Left kidney (tissue), 2 donors: ENCODE data around the gene LTBP2. TPM values are rescaled to one million over a fixed set of nuclear protein-coding genes. Genes with fewer than 3 reads are reported as not detected.

ENCODE experiments used
- DNase-seq: peaks from one replicate; pipeline ENCODE4 v3.0.0-alpha.2; 2013
- polyA plus RNA-seq: library from polyadenylated mRNA; unstranded; fragments of 120-200 nt; gene quantifications from one replicate; pipeline ENCODE4 v1.2.1, GENCODE V29; 2013; ENCODE audit not compliant: insufficient read length

The LTBP2 gene
- polyA plus RNA-seq, 1 donor = 2.3 TPM

- DNase-seq = no peak
These were observed 39.2 kb downstream of the LTBP2 start for GRCh38 chr14:74572726-74573301.

- peak; percentile 78 for DNase-seq
These were observed 39.9 kb downstream of the LTBP2 start for GRCh38 chr14:74571901-74572725.

DNA sequence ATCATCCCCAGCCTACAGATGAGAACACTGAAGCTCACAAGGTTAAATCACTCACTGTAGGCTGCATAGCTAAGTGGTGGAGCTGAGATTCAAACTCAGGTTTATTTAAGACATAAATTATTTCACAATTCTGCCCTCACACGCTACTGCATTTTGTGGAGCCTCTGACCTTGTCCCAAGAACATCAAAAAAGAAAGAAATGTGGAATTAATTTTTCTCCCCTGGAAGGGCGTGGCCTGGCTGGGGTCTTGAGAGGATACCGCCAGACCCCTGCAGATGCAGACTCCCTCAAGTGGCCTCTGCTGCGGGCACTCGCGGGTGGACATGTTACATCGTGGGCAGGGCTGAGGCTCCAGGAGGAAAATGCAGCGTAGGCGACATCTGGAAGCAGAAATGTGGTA lies 40.6 kb downstream of the LTBP2 start:
- DNase-seq = no peak

DNA sequence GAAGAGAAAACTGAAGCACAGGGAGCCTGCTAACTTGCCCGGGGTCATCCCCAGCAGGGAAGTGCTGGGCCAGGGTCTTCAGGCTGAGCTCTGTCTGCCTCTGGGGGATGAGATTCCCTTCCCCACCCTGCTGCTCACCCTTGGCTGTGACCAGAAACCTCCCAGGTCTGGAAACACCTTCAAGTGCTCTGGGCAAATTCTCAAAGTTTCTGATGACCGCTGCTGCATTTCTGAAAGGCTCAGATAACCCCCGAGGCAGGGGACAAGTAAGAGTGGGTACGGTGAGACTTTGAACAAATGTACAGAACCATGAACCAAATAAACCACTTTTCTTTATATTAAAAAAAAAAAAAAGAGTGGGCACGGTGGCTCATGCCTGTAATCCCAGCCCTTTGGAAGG lies 41.3 kb downstream of the LTBP2 start:
- no peak for DNase-seq

GRCh38 chr14:74569806-74570591 lies 42.0 kb downstream of the LTBP2 start:
- no peak for DNase-seq

DNA sequence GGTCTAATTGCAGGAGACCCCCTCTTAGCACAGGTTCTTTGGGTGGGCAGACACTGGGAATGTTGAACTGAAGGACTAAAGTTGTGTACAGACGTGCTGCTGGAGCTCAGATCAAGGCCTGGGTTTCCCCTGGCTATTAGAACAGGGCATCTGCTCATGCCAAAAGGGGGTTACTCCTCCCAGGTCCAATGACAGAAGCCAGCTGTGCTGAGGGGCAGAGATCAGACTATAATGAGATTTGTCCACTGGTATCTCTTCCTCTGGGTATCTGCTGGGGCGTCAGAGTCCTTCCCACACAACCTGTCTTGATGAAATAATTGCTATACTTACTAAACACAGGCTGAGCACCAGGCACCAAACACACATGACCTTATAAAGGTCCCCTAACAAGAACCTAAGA lies 42.6 kb downstream of the LTBP2 start:
- no peak for DNase-seq

DNA sequence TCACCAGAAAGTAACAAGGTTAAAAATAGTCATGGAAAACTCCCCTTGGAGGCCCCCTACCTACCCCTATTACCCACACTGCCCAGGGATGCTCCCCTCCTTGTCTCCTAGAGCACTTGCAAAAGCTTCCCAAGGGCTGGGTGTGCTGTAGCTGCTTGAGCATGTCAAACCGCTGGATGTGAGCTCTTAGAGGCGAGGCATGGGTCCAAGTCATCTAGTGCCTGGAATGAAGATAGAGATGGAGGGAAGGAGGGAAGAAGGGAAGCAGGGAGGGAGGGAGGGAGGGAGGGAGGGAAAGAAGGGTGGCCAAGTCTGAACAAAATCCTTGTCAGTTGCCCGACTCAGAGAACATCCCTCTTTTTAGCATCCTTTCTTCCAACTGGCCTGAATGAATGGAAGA lies 43.1 kb downstream of the LTBP2 start:
- DNase-seq = no peak

DNA sequence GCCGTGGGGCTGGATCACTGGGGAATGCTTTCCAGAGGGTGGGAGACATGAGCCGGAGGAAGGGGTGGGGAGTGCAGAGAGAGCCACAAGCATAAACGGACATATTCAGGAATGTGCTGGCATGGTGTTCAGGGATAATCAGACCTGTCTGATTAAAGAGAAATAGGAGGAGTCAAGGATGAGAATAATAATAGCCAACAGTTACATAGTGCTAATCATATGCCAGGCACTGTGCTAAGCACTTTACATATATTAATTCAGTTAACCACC lies 43.7 kb downstream of the LTBP2 start:
- DNase-seq = no peak

GRCh38 chr14:74567646-74568379 lies 44.2 kb downstream of the LTBP2 start:
- no peak for DNase-seq

GRCh38 chr14:74567219-74567618 lies 44.8 kb downstream of the LTBP2 start:
- DNase-seq = no peak

GRCh38 chr14:74566174-74567141 lies 45.6 kb downstream of the LTBP2 start:
- DNase-seq = no peak

GRCh38 chr14:74563586-74564159 lies 48.4 kb downstream of the LTBP2 start:
- DNase-seq = no peak

DNA sequence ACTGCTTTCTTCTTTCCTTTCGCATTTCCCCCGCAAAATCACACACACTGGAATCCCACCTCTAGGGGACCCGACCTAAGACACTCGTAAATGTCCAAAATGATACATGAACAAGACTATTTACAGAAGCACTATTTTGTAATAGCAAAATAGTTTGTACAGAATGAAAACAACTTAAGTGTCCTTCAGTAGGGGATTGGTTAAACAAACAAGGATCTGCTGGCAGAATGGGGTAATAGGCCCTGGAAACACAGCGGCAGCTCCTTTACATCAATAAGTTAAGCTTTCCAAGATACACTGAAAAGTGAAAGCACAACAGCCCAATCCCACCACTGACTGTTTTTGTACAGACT lies 48.8 kb downstream of the LTBP2 start:
- no peak for DNase-seq

DNA sequence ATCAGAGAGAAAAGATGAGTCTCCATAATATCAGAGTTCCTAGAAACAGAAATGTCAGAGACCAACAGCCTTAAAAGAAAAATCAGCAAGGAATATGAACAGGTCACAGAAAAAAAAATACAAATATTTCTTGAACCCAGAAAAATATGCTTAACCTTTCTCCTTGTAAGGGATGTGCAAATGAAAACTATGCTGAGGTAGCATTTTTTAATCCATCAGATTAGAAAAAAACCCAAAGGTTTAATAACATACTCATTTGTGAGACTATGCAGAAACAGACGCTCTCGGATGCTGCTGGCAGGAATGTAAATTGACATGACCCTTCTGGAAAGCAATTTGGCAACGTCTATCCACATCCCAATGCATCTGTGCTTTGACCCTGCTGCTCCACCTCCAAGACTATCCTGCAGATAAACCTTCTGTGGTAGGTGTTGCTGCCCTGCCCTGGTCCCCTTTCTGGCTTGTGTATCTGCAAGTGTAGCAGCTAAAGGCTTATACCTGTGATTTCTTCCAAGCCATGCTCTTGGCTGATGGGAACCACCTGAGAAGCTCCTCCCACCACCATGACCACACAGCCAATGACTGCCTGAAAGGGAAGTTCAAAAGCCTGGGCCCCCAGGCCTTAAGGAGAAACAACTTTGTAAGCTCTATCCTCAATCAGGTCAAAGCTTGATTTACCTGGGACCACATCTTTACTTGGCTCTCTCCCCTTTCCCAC lies 49.4 kb downstream of the LTBP2 start:
- no peak for DNase-seq

DNA sequence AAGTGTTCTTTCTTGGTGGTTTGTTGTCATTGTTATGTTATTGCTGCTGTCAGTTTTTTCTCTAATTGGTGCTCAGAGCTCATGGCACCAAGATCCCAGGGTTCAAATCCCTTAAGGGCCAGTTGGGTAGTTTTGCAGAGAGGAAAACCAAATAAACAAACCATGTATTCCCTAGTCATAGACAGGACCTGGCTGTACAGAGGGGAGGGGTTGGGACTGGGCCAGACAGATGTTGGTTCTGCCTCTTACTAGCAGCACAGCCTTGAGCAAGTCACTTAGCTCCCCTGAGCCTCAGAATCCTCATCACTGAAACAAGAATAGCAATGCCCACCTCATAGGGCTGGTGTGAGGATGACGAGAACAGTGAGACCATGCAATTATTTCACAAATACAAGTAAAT lies 53.4 kb downstream of the LTBP2 start:
- DNase-seq = no peak

DNA sequence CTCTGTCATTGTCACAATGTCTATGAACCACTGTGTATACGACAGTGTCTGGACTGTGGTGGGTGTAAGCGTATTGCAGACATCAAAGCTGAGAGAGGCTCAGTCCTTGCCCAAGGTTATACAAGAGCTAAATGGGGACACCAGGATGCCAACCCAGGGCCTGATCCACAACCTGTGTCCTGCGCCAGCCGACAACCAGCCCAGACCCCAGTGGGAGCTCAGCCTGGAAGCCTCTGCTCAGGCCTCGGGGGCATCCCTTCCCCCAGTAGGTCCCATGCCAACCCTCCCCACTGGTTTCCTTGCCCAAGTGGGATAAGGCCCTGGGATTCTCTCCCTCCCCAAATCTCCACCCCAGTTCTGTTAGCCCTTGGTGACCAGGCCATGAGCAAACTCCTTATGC lies 54.3 kb downstream of the LTBP2 start:
- no peak for DNase-seq

- DNase-seq = no peak
These were observed 56.5 kb downstream of the LTBP2 start for GRCh38 chr14:74555476-74556050.

GRCh38 chr14:74554742-74555362 lies 57.2 kb downstream of the LTBP2 start:
- no peak for DNase-seq

DNA sequence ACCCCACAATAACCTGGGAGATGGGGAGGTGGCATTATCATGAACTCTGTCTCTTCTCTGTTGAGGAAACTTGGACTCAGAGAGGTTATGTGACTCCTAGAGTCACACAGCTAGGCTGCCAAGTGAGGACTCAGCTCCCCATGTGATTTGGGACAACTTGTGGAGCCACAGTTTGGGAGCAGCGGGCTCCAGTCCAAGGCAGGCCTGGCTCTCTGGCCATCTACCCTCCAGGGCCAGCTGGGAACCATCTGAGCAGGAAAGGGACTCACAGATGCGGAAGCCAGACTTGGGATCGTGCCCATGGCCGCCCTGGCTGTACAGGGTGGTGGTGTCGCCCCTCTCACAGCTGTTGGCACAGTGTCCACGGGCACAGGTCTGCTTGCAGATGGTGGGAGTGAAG lies 59.4 kb downstream of the LTBP2 start:
- DNase-seq = no peak
